Thoracic aorta (tissue), 2 donors: ENCODE measurements around the gene AK4. TPM values are rescaled to one million over a fixed set of nuclear protein-coding genes. Genes with fewer than 3 reads are reported as not detected.

Experiments
- ATAC-seq: fragments of 150-250 bp; one replicate; pipeline ENCODE4 v1.8.0; 2017; ENCODE audit warnings: low read depth; ENCODE audit not compliant: insufficient number of reproducible peaks, low FRiP score
- DNase-seq: peaks from one replicate; pipeline ENCODE4 v3.0.0-alpha.2; 2020; ENCODE audit warnings: low spot score
- H3K27ac ChIP-seq, 2 donors: fragments of 200-600 bp; sonication (generic); 1 replicate in 1 of 2; 2 replicates in 1 of 2; pipeline ENCODE4 v1.5.1; 2016; ENCODE audit warnings: mild to moderate bottlenecking in 2 of 2, moderate library complexity in 2 of 2
- H3K27me3 ChIP-seq: fragments of 200-600 bp; sonication (generic); replicated peaks from 2 replicates; pipeline ENCODE4 v1.6.0; 2016; ENCODE audit warnings: mild to moderate bottlenecking; ENCODE audit not compliant: insufficient read depth
- H3K36me3 ChIP-seq: fragments of 200-600 bp; sonication (generic); one replicate; pipeline ENCODE4 v1.5.1; 2016
- H3K4me1 ChIP-seq, 2 donors: fragments of 200-600 bp; sonication (generic); 1 replicate in 1 of 2; 2 replicates in 1 of 2; pipeline versions ENCODE4 v1.5.1 to v1.6.0; 2016; ENCODE audit warnings: low read depth in 2 of 2, mild to moderate bottlenecking in 1 of 2; ENCODE audit not compliant: control insufficient read depth in 1 of 2
- H3K4me3 ChIP-seq: fragments of 200-600 bp; sonication (generic); 2 replicates; pipeline ENCODE4 v1.5.1; 2016; ENCODE audit warnings: mild to moderate bottlenecking
- H3K9me3 ChIP-seq: fragments of 200-600 bp; sonication (generic); 2 replicates; pipeline ENCODE4 v1.5.1; 2016
- total RNA-seq, 2 donors: library from RNA; depleted of rRNA; stranded (reverse); fragments of >200 nt; gene quantifications; one replicate each; pipeline versions ENCODE4 v1.1.0 to v1.2.3, GENCODE V29; 2016
- TF ChIP-seq, protein P1 (sequence below): fragments of 200-600 bp; sonication (generic); IDR thresholded peaks from one replicate; pipeline ENCODE4 v1.5.1; 2019; ENCODE audit warnings: antibody characterized with exemption

AK4 gene
- total RNA-seq, 2 donors from 2014 or later = 32.2 to 35.8 TPM

DNA sequence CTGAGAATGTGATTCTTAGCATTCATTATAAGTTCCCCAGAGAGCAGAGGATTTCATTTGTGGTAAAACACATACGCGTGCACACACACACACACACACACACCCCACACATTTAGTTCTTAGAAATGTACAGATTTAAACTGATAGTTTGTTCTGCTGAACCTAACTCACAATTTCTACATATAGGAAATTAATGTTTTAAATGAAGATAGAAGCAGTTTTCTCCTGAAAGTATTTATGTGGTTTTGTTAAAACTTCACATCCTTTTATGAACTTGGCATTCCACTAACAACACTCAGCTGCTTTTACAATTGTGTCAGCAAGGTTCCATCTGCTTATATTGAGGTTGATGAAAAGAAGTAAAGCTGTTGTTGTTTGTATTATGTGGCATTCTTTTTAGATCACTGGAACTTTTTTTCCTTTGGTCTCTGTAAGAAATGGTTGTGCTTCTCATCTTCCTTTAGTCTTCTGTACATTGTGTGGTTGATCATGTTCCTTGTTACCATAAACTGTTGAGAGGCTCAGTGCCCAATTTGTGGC is 41.6 kb downstream of the AK4 start:
- no peak for ATAC-seq
- no peaks in the 10 kb centered on the region for H3K9me3 ChIP-seq
- no peak overlapping the region for H3K4me3 ChIP-seq
- no peak overlapping the region for H3K27ac ChIP-seq
- H3K27me3 ChIP-seq = no peaks in the 10 kb centered on the region
- H3K4me1 ChIP-seq = peaks cover 1 to 2% of the 10 kb centered on the region in 2 donors
- DNase-seq = no peak
- TF ChIP-seq, protein P1, sequence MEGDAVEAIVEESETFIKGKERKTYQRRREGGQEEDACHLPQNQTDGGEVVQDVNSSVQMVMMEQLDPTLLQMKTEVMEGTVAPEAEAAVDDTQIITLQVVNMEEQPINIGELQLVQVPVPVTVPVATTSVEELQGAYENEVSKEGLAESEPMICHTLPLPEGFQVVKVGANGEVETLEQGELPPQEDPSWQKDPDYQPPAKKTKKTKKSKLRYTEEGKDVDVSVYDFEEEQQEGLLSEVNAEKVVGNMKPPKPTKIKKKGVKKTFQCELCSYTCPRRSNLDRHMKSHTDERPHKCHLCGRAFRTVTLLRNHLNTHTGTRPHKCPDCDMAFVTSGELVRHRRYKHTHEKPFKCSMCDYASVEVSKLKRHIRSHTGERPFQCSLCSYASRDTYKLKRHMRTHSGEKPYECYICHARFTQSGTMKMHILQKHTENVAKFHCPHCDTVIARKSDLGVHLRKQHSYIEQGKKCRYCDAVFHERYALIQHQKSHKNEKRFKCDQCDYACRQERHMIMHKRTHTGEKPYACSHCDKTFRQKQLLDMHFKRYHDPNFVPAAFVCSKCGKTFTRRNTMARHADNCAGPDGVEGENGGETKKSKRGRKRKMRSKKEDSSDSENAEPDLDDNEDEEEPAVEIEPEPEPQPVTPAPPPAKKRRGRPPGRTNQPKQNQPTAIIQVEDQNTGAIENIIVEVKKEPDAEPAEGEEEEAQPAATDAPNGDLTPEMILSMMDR = no peak
- H3K36me3 ChIP-seq = no peaks in the 10 kb centered on the region

DNA sequence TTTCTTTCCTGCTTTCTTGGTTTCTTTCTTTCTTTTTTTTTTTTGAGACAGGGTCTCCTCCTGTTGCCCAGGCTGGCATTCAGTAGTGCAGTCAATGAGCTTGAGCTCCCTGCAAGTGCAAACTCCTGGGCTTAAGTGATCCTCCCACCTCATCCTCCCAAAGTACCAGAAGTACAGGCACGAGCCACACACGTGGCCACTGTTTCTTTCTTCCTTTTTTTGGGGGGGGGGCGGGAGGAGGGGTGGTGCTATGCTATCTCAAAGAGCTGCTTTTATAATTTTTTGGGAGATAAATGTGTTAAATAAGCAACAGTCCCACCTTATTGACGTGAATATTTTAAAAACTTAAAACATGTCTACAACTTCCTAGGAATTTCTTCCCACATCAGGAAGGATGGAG is 42.2 kb downstream of the AK4 start:
- Histone ChIP-seq H3K9me3 (no peaks in the 10 kb centered on the region), H3K4me3 (no peak overlapping the region), H3K27me3 (no peaks in the 10 kb centered on the region), H3K36me3 (no peaks in the 10 kb centered on the region), H3K27ac (no peak overlapping the region), H3K4me1 (peaks cover 7% of the 10 kb centered on the region in 2 donors)
- ATAC-seq = no peak
- DNase-seq = no peak
- TF ChIP-seq, protein P1 = no peak

DNA sequence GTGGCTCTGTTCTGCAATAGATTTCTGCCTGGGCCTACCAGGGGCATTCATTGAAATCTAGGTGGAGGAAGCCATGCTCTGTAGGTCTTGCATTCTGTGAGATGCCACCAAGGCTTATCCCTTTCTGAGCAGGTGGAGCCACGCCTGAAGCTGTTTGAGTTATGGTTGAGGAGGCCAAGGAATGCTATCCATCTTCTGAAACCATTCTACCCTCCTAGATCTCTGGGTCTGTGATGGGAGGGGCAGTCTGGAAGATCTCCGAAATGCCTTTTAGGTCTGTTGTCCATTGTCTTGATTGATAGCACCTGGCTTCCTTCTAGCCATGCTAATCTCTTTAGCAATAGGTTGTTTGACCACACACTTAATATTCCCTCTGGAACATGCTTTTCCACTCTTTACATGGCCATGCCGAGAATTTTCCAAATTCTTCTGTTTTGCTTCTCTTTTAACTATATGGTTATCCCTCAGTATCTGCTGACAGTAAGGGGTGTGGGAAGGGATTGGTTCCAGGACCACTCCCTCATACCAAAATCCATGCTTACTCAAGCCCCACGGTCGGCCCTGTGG is 45.2 kb downstream of the AK4 start:
- Histone ChIP-seq H3K9me3 (no peaks in the 10 kb centered on the region), H3K4me1 (peaks cover 7 to 19% of the 10 kb centered on the region in 2 donors), H3K27me3 (no peaks in the 10 kb centered on the region), H3K36me3 (no peaks in the 10 kb centered on the region), H3K27ac (no peak overlapping the region), H3K4me3 (no peak overlapping the region)
- DNase-seq (no peak), ATAC-seq (no peak)
- TF ChIP-seq, protein P1 = no peak

DNA sequence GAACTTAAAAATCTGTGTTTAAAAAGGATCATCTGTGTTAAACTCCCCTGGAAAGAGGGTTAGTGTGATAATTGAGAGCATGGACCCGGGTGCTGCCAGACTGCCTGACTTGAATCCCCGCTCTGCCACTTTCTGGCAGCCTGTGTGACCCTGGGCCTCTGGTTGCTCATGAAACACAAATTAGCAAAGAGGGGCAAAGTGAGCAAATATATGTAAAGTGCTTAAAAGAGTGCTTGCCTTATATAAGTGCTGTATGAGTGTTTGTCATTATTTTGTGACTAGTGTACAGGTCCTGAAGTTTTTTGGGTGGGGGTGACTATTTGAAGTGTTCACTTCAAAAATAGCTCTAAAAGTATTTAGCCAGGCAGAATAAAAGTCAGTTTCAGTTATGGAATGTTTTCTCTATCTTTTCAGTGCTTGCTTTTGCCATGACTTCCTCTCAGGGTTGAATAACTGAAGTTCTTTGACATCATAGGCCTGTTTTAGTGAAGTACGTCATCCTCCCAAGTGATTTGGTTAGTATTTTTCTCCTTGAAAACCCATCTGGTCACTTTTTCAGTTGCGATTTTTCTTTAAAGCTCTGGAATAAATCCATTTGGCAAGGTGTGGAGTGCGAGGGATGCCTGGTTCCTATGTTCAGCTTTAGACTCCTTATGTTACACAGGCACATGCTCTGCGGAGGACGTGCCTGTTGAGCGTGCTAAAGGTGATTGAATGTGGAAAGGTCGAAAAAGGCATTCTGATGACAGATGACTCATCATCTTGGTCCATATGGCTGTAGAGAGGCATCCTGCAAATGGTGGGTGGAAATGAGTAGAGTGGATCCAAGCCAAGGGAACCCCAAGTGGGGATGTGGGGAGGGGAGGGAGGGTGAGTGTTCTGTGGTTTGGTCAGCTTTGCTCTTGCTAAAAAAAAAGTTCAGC is 47.8 kb downstream of the AK4 start:
- TF ChIP-seq, protein P1 = no peak
- Histone ChIP-seq H3K27ac (peak overlapping the region; percentile 52 to 81), H3K4me1 (peaks cover 7 to 19% of the 10 kb centered on the region in 2 donors), H3K4me3 (peak overlapping the region; percentile 9), H3K9me3 (no peaks in the 10 kb centered on the region), H3K27me3 (no peaks in the 10 kb centered on the region), H3K36me3 (no peaks in the 10 kb centered on the region)
- DNase-seq (no peak), ATAC-seq (peak; percentile 55)

- Histone ChIP-seq H3K4me1 (peaks cover 7 to 19% of the 10 kb centered on the region in 2 donors), H3K36me3 (no peaks in the 10 kb centered on the region), H3K9me3 (no peaks in the 10 kb centered on the region), H3K4me3 (no peak overlapping the region), H3K27ac (no peak overlapping the region), H3K27me3 (no peaks in the 10 kb centered on the region)
- ATAC-seq (no peak), DNase-seq (no peak)
- TF ChIP-seq, protein P1 = no peak
Measured at GRCh38 chr1:65196926-65197325, 48.9 kb downstream of the AK4 start.
